Neutrophil (primary cell): Measurements from ENCODE around the gene MEGF11.

Experiments used
- H3K27ac ChIP-seq: fragments of 200-600 bp; sonication (generic); 2 replicates; pipeline ENCODE4 v1.5.1; 2016; ENCODE audit warnings: mild to moderate bottlenecking, moderate library complexity
- H3K27me3 ChIP-seq: fragments of 200-600 bp; sonication (generic); 2 replicates; pipeline ENCODE4 v1.6.0; 2016; ENCODE audit warnings: mild to moderate bottlenecking
- H3K36me3 ChIP-seq: fragments of 200-600 bp; sonication (generic); 2 replicates; pipeline ENCODE4 v1.5.1; 2017
- H3K4me1 ChIP-seq, 2 experiments: fragments of 200-600 bp in 1 of 2; sonication (generic) in 1 of 2; 1 replicate in 1 of 2; 2 replicates in 1 of 2; pipeline versions ENCODE4 v1.5.1 to v1.6.1; 2013 to 2016; ENCODE audit warnings: low read depth in 1 of 2, low read length in 1 of 2, mild to moderate bottlenecking in 1 of 2, moderate library complexity in 1 of 2; ENCODE audit not compliant: control insufficient read depth in 1 of 2, insufficient read depth in 1 of 2
- H3K4me3 ChIP-seq, 2 experiments: fragments of 200-600 bp in 1 of 2; sonication (generic) in 1 of 2; 1 replicate in 1 of 2; 2 replicates in 1 of 2; pipeline ENCODE4 v1.5.1; 2013 to 2016; ENCODE audit warnings: low read depth in 1 of 2, low read length in 1 of 2, mild to moderate bottlenecking in 1 of 2, moderate library complexity in 1 of 2
- H3K9me3 ChIP-seq: fragments of 200-600 bp; sonication (generic); 2 replicates; pipeline ENCODE4 v1.5.1; 2016
- TF ChIP-seq, protein P1 (sequence below): fragments of 200-600 bp; sonication (generic); IDR thresholded peaks from 2 replicates; pipeline ENCODE4 v1.5.1; 2016; ENCODE audit warnings: antibody characterized with exemption

The MEGF11 gene

DNA sequence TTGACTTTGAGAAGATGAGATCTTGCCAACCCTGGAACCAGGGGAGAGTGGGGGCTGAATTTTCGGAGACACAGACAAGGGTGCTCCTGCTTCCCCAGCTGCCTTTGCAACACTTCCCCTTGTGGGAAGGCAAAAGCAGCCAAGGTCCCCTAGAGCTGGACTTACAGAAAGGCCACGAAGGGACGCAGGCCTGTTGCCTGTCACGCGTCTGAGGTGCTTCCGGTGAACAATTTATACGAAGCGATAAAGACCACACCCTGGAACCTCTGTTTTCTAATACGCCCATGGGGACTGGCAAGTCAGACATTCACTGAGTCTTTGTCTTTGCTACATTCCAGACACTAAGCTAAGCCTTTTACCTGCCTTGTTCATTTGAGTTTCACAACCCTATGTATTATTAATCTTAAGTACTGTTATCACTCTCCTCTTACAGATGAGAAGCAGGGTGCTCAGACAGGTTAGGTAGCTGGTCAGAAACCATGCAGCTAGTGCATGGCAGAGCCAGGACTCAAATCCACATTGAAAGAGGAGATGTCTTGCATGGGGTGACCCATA, 13.2 kb downstream of the MEGF11 start:
- no peaks in the 10 kb centered on the region for H3K9me3 ChIP-seq
- no peaks in the 10 kb centered on the region for H3K4me1 ChIP-seq
- H3K27me3 ChIP-seq, result peaks cover 45% of the 10 kb centered on the region
- no peak overlapping the region for H3K4me3 ChIP-seq
- no peaks in the 10 kb centered on the region for H3K36me3 ChIP-seq
- H3K27ac ChIP-seq, result no peak overlapping the region
- TF ChIP-seq, protein P1, sequence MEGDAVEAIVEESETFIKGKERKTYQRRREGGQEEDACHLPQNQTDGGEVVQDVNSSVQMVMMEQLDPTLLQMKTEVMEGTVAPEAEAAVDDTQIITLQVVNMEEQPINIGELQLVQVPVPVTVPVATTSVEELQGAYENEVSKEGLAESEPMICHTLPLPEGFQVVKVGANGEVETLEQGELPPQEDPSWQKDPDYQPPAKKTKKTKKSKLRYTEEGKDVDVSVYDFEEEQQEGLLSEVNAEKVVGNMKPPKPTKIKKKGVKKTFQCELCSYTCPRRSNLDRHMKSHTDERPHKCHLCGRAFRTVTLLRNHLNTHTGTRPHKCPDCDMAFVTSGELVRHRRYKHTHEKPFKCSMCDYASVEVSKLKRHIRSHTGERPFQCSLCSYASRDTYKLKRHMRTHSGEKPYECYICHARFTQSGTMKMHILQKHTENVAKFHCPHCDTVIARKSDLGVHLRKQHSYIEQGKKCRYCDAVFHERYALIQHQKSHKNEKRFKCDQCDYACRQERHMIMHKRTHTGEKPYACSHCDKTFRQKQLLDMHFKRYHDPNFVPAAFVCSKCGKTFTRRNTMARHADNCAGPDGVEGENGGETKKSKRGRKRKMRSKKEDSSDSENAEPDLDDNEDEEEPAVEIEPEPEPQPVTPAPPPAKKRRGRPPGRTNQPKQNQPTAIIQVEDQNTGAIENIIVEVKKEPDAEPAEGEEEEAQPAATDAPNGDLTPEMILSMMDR, result no peak

DNA sequence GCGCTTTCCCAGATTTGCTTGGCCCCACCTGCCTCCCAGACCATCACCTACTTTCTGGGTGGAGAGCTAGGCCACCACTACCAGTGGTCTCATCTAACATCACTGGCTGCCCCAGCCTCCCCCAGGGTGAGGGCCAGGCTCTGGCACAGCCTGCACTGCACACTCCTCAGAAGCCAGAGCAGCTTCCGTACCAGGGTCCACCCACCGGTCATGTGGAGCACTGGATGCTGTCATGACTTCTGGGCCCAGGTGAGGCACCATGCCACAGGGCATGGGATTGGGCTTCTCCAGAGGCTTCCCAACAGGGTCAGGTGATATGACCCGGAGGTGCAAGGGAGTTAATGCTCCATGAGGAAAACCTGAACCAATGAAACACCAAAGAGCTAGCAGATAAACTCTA, 14.0 kb downstream of the MEGF11 start:
- Histone ChIP-seq H3K36me3 (no peaks in the 10 kb centered on the region), H3K27ac (no peak overlapping the region), H3K27me3 (peaks cover 43% of the 10 kb centered on the region), H3K4me3 (no peak overlapping the region), H3K4me1 (no peaks in the 10 kb centered on the region), H3K9me3 (no peaks in the 10 kb centered on the region)
- TF ChIP-seq, protein P1, result no peak

GRCh38 chr15:66238318-66238717, 15.2 kb downstream of the MEGF11 start:
- H3K9me3 ChIP-seq, result no peaks in the 10 kb centered on the region
- no peaks in the 10 kb centered on the region for H3K36me3 ChIP-seq
- peaks cover 31% of the 10 kb centered on the region for H3K27me3 ChIP-seq
- H3K4me1 ChIP-seq, result no peaks in the 10 kb centered on the region
- TF ChIP-seq, protein P1, result no peak
- no peak overlapping the region for H3K4me3 ChIP-seq
- no peak overlapping the region for H3K27ac ChIP-seq

DNA sequence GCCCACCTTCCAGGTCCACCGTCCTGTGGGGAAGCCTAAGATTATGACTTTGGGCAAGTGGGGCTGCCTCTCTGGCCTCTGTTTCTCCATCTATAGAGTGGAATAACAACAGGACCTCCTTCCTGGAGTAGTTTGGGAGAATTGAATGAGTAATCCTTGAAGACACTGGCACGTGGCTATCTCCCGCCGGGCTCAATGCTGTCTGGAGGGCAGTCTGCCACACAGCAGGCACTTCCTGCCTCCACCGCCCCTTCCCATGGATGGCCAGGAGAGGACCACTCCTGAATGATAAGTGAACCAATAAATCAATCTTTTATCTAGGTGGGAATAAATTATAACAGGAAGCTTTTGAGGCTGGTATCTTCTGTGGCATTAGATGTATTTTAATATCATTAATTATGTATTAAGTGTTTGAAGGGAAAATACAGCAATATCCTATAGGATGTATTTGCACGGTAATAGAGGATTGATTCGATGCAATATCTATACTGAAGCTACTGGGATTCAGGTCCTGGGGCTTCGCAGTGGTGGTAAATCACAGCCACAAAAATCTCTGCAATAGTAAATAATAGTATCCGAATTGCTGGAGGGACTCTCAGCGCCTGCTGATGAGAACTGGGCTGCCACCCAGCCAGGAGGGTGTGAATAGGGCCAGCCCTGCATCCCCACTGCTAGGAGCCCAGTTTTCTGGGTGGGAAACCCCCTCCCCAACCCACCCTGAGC, 15.9 kb downstream of the MEGF11 start:
- Histone ChIP-seq H3K4me3 (no peak overlapping the region), H3K27ac (no peak overlapping the region), H3K9me3 (no peaks in the 10 kb centered on the region), H3K36me3 (no peaks in the 10 kb centered on the region), H3K4me1 (no peaks in the 10 kb centered on the region), H3K27me3 (peaks cover 29% of the 10 kb centered on the region)
- TF ChIP-seq, protein P1, result no peak

GRCh38 chr15:66236806-66237375, 16.7 kb downstream of the MEGF11 start:
- Histone ChIP-seq H3K9me3 (no peaks in the 10 kb centered on the region), H3K36me3 (no peaks in the 10 kb centered on the region), H3K4me3 (no peak overlapping the region), H3K27ac (no peak overlapping the region), H3K4me1 (no peaks in the 10 kb centered on the region), H3K27me3 (peaks cover 29% of the 10 kb centered on the region)
- TF ChIP-seq, protein P1, result no peak
